ENCODE measurements around the gene C8B. TPM values are rescaled to one million over a fixed set of nuclear protein-coding genes. Genes with fewer than 3 reads are reported as not detected.

C8B gene
- total RNA-seq, 1 donor from 2014 or later, result not detected

GRCh38 chr1:56958526-56958925 lies 7.3 kb downstream of the C8B start:
- H3K4me1 Mint-ChIP-seq, result no peaks in the 10 kb centered on the region
- no peak overlapping the region for H3K27ac Mint-ChIP-seq (ENCODE audit: unreplicated experiment)
- TF ChIP-seq, protein P1, sequence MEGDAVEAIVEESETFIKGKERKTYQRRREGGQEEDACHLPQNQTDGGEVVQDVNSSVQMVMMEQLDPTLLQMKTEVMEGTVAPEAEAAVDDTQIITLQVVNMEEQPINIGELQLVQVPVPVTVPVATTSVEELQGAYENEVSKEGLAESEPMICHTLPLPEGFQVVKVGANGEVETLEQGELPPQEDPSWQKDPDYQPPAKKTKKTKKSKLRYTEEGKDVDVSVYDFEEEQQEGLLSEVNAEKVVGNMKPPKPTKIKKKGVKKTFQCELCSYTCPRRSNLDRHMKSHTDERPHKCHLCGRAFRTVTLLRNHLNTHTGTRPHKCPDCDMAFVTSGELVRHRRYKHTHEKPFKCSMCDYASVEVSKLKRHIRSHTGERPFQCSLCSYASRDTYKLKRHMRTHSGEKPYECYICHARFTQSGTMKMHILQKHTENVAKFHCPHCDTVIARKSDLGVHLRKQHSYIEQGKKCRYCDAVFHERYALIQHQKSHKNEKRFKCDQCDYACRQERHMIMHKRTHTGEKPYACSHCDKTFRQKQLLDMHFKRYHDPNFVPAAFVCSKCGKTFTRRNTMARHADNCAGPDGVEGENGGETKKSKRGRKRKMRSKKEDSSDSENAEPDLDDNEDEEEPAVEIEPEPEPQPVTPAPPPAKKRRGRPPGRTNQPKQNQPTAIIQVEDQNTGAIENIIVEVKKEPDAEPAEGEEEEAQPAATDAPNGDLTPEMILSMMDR (conservative IDR thresholded peaks at IDR 0.05), result no peak
- no peak overlapping the region for H3K4me3 Mint-ChIP-seq
- no peaks in the 10 kb centered on the region for H3K9me3 Mint-ChIP-seq
- DNase-seq (ENCODE audit: low read depth, low spot score), result no peak
- H3K27me3 Mint-ChIP-seq (ENCODE audit: low read depth), result peaks cover 4% of the 10 kb centered on the region
- no peaks in the 10 kb centered on the region for H3K36me3 Mint-ChIP-seq (ENCODE audit: low read depth)

DNA sequence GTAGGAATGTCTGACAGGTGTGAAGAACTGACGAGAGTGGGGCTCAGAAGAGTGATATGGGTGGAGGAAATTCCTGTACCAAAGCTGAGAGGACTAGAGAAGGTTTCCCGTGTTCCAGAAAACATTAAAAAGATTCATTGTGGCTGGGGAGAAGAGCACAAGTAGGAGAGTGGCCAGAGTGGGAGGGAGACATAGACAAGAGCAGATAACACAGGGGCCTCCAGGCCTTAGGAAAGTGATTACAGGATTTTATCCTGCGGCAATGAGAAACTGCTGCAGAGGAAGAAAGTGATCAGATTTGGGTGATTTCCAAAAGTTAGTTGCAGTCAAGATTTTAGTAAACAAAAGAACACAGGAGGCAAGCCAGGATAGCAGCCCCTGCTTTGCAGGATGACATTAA lies 7.9 kb downstream of the C8B start:
- H3K4me3 Mint-ChIP-seq, result no peak overlapping the region
- no peaks in the 10 kb centered on the region for H3K36me3 Mint-ChIP-seq (ENCODE audit: low read depth)
- H3K27ac Mint-ChIP-seq (ENCODE audit: unreplicated experiment), result no peak overlapping the region
- H3K9me3 Mint-ChIP-seq, result no peaks in the 10 kb centered on the region
- H3K27me3 Mint-ChIP-seq (ENCODE audit: low read depth), result peaks cover 4% of the 10 kb centered on the region
- TF ChIP-seq, protein P1 (conservative IDR thresholded peaks at IDR 0.05), result no peak
- no peak for DNase-seq (ENCODE audit: low read depth, low spot score)
- no peaks in the 10 kb centered on the region for H3K4me1 Mint-ChIP-seq

DNA sequence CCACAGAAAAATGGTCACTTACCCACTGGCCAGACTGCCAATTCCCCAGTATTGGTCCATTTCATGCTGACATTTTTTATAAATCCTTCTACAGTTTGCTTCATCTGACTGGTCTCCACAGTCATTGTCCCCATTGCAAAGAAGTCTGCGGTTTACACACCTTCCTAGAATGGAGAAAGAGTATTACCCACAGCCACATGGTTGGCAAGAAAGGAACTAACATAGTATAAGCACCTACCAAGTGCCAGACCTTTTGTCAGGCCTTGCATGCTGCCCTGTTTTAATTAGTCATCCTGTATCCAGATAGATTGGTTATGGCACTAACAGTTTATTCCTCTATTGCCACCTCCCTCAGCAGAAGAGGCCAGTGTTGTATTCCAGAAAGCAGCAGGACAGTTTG lies 11.2 kb downstream of the C8B start:
- no peaks in the 10 kb centered on the region for H3K4me1 Mint-ChIP-seq
- peaks cover 6% of the 10 kb centered on the region for H3K27me3 Mint-ChIP-seq (ENCODE audit: low read depth)

GRCh38 chr1:56953386-56953785 lies 12.4 kb downstream of the C8B start:
- H3K27ac Mint-ChIP-seq (ENCODE audit: unreplicated experiment), result no peak overlapping the region
- no peak for DNase-seq (ENCODE audit: low read depth, low spot score)
- H3K4me3 Mint-ChIP-seq, result no peak overlapping the region
- H3K9me3 Mint-ChIP-seq, result no peaks in the 10 kb centered on the region
- H3K36me3 Mint-ChIP-seq (ENCODE audit: low read depth), result no peaks in the 10 kb centered on the region
- peaks cover 6% of the 10 kb centered on the region for H3K27me3 Mint-ChIP-seq (ENCODE audit: low read depth)
- H3K4me1 Mint-ChIP-seq, result no peaks in the 10 kb centered on the region
- TF ChIP-seq, protein P1 (conservative IDR thresholded peaks at IDR 0.05), result no peak

More for the DNA sequence above, 11.2 kb downstream of the C8B start:
- H3K36me3 Mint-ChIP-seq (ENCODE audit: low read depth), result no peaks in the 10 kb centered on the region
- DNase-seq (ENCODE audit: low read depth, low spot score), result no peak
- H3K4me3 Mint-ChIP-seq, result no peak overlapping the region
- H3K27ac Mint-ChIP-seq (ENCODE audit: unreplicated experiment), result no peak overlapping the region
- no peaks in the 10 kb centered on the region for H3K9me3 Mint-ChIP-seq
- TF ChIP-seq, protein P1 (conservative IDR thresholded peaks at IDR 0.05), result no peak

GRCh38 chr1:56952501-56952900 lies 13.3 kb downstream of the C8B start:
- H3K27ac Mint-ChIP-seq (ENCODE audit: unreplicated experiment), result no peak overlapping the region
- no peaks in the 10 kb centered on the region for H3K36me3 Mint-ChIP-seq (ENCODE audit: low read depth)
- H3K9me3 Mint-ChIP-seq, result no peaks in the 10 kb centered on the region
- no peak for DNase-seq (ENCODE audit: low read depth, low spot score)
- H3K4me1 Mint-ChIP-seq, result no peaks in the 10 kb centered on the region
- H3K4me3 Mint-ChIP-seq, result no peak overlapping the region
- TF ChIP-seq, protein P1 (conservative IDR thresholded peaks at IDR 0.05), result no peak
- peaks cover 6% of the 10 kb centered on the region for H3K27me3 Mint-ChIP-seq (ENCODE audit: low read depth)
